CD8-positive, alpha-beta memory T cell (primary cell): Measurements from ENCODE around the gene CCN6. TPM values are rescaled to one million over a fixed set of nuclear protein-coding genes. Genes with fewer than 3 reads are reported as not detected.
"Not testable (repeated sequence)": the region's sequence is repeated elsewhere in the genome, so short reads cannot be mapped to it uniquely, and the experiment has no call there.

Experiments
- CTCF ChIA-PET: fragments of 350-600 bp; sonication (Branson Sonifier 250); formaldehyde crosslinking; loops from one replicate; lab custom pipeline; 2021; ENCODE audit warnings: antibody characterized with exemption; lab: Charles Lee
- POLR2A ChIA-PET: fragments of 350-600 bp; sonication (Branson Sonifier 250); formaldehyde crosslinking; loops from one replicate; lab custom pipeline; 2021; ENCODE audit warnings: antibody characterized with exemption; lab: Charles Lee
- DNase-seq, 5 donors: peaks; one replicate each; pipeline versions ENCODE4 v3.0.0 to v3.0.0-alpha.2; 2020 to 2022; ENCODE audit warnings: mixed read lengths in 1 of 5
- H3K27ac ChIP-seq: one replicate; pipeline ENCODE4 v1.7.0; 2013; ENCODE audit warnings: low read depth, mild to moderate bottlenecking, low read length, moderate library complexity
- H3K27me3 ChIP-seq: 2 replicates; pipeline ENCODE4 v1.7.0; 2013; ENCODE audit warnings: low read length, mild to moderate bottlenecking; ENCODE audit not compliant: insufficient read depth, poor library complexity, severe bottlenecking
- H3K36me3 ChIP-seq: 2 replicates; pipeline ENCODE4 v1.7.0; 2013; ENCODE audit warnings: mild to moderate bottlenecking, low read length, moderate library complexity; ENCODE audit not compliant: insufficient read depth
- H3K4me1 ChIP-seq: 2 replicates; pipeline ENCODE4 v1.7.0; 2013; ENCODE audit warnings: mild to moderate bottlenecking, low read length, moderate library complexity; ENCODE audit not compliant: insufficient read depth
- H3K4me3 ChIP-seq: 2 replicates; pipeline ENCODE4 v1.7.0; 2013; ENCODE audit warnings: mild to moderate bottlenecking, low read length
- H3K9me3 ChIP-seq: 2 replicates; pipeline ENCODE4 v1.7.0; 2013; ENCODE audit warnings: mild to moderate bottlenecking, low read length
- H3K27ac Mint-ChIP-seq, 8 donors: one replicate each; pipeline ENCODE4 v1.8.0; 2020 to 2021; ENCODE audit warnings: mixed read lengths in 8 of 8, mild to moderate bottlenecking in 6 of 8, inconsistent platforms in 3 of 8, moderate library complexity in 3 of 8
- H3K27me3 Mint-ChIP-seq, 2 donors: one replicate each; pipeline ENCODE4 v1.8.0; 2020 to 2021; ENCODE audit warnings: mixed read lengths in 2 of 2, mild to moderate bottlenecking in 1 of 2, moderate library complexity in 1 of 2
- H3K36me3 Mint-ChIP-seq, 3 donors: one replicate each; pipeline ENCODE4 v1.8.0; 2020 to 2021; ENCODE audit warnings: mixed read lengths in 3 of 3, inconsistent platforms in 1 of 3, mild to moderate bottlenecking in 1 of 3
- H3K4me1 Mint-ChIP-seq, 3 donors: one replicate each; pipeline ENCODE4 v1.8.0; 2020 to 2021; ENCODE audit warnings: mixed read lengths in 3 of 3, inconsistent platforms in 1 of 3, mild to moderate bottlenecking in 1 of 3
- H3K4me3 Mint-ChIP-seq, 7 donors: one replicate each; pipeline ENCODE4 v1.8.0; 2020 to 2021; ENCODE audit warnings: mixed read lengths in 7 of 7, mild to moderate bottlenecking in 6 of 7, moderate library complexity in 4 of 7, inconsistent platforms in 2 of 7
- H3K9me3 Mint-ChIP-seq, 5 donors: one replicate each; pipeline ENCODE4 v1.8.0; 2020 to 2022; ENCODE audit warnings: mixed read lengths in 5 of 5, mild to moderate bottlenecking in 3 of 5, moderate library complexity in 2 of 5, inconsistent platforms in 1 of 5
- polyA plus RNA-seq: library from polyadenylated mRNA; unstranded; fragments of 300-500 nt; fragmentation: Illumina TruSeq; gene quantifications from one replicate; pipeline ENCODE4 v1.2.3, GENCODE V29; 2021
- total RNA-seq, 2 experiments: library from RNA; stranded (reverse); gene quantifications; one replicate each; pipeline ENCODE4 v1.2.3, GENCODE V29; 2021

CCN6 gene
- total and polyA plus RNA-seq, 3 experiments from 2014 or later, result 0.15 TPM; not detected in 2

- Mint-ChIP-seq H3K36me3 (peaks cover 0 to 34% (median 2%) of the 10 kb centered on the region in 3 donors), H3K9me3 (no peaks in the 10 kb centered on the region), H3K4me1 (peaks cover 8 to 13% (median 9%) of the 10 kb centered on the region in 3 donors), H3K27ac (peak overlapping the region in 5 of 8 donors; percentile 8 to 48 (median 33)), H3K27me3 (peaks cover 0 to 19% of the 10 kb centered on the region in 2 donors), H3K4me3 (peak overlapping the region in 5 of 7 donors; percentile 43 to 74 (median 60))
- no peak for DNase-seq
- Histone ChIP-seq H3K4me1 (peaks cover 10% of the 10 kb centered on the region), H3K27me3 (peaks cover 8% of the 10 kb centered on the region), H3K9me3 (no peaks in the 10 kb centered on the region), H3K36me3 (peaks cover 4% of the 10 kb centered on the region), H3K27ac (no peak overlapping the region), H3K4me3 (no peak overlapping the region)
- CTCF ChIA-PET, result interaction anchor here (1.8 to 2.2 kb wide), 2 partner anchors 46 to 78 kb away, joined by 4 to 14 read pairs; no protein-coding TSS in a partner anchor
- POLR2A ChIA-PET, result no interaction called here
Measured at GRCh38 chr6:112085286-112086065, 31.6 kb downstream of the CCN6 start.

GRCh38 chr6:112086744-112087135 is 32.8 kb downstream of the CCN6 start:
- Histone ChIP-seq H3K4me3 (peak overlapping the region; percentile 89), H3K4me1 (peaks cover 10% of the 10 kb centered on the region), H3K27ac (peak overlapping the region; percentile 92), H3K36me3 (peaks cover 4% of the 10 kb centered on the region), H3K27me3 (peaks cover 14% of the 10 kb centered on the region), H3K9me3 (no peaks in the 10 kb centered on the region)
- POLR2A ChIA-PET, result interaction anchor here (0.6 to 1.3 kb wide), 3 partner anchors 8 to 1271 kb away, joined by 4 to 6 read pairs (median 5); partner anchors contain the start of gene CDK19
- CTCF ChIA-PET, result interaction anchor here (0.7 to 2.2 kb wide), 8 partner anchors 9 to 828 kb away, joined by 3 to 14 read pairs (median 4); a partner anchor contains a TSS
- DNase-seq, result no peak
- peaks cover 8 to 13% (median 9%) of the 10 kb centered on the region in 3 donors for H3K4me1 Mint-ChIP-seq
- H3K36me3 Mint-ChIP-seq, result peaks cover 0 to 26% (median 2%) of the 10 kb centered on the region in 3 donors
- H3K27me3 Mint-ChIP-seq, result peaks cover 4 to 29% of the 10 kb centered on the region in 2 donors
- H3K9me3 Mint-ChIP-seq, result peaks cover 0 to 1% (median 0%) of the 10 kb centered on the region in 5 donors
- H3K4me3 Mint-ChIP-seq, result no peak overlapping the region
- no peak overlapping the region for H3K27ac Mint-ChIP-seq

GRCh38 chr6:112087136-112087911 is 33.4 kb downstream of the CCN6 start, which contains the start of the genes FAM229B and TUBE1:
Gene FAM229B (plus strand): TSS chr6:112087591. CDS start chr6:112099284, 11,693 bp downstream.
Gene TUBE1 (minus strand): TSS chr6:112087482. CDS start chr6:112087434, 48 bp downstream.
- Mint-ChIP-seq H3K4me1 (peaks cover 8 to 13% (median 9%) of the 10 kb centered on the region in 3 donors), H3K27ac (peak within 1 kb of the TSS in 1 of 8 donors; percentile 82), H3K36me3 (peaks cover 0 to 23% (median 2%) of the 10 kb centered on the region in 3 donors), H3K4me3 (no peak within 1 kb of the TSS), H3K27me3 (peaks cover 4 to 34% of the 10 kb centered on the region in 2 donors), H3K9me3 (peaks cover 0 to 2% (median 0%) of the 10 kb centered on the region in 5 donors)
- peak; percentile 82 to 96 (median 90) for DNase-seq
- Histone ChIP-seq H3K4me1 (peaks cover 10% of the 10 kb centered on the region), H3K4me3 (peak within 1 kb of the TSS; percentile 89), H3K27ac (peak within 1 kb of the TSS; percentile 92), H3K36me3 (peaks cover 4% of the 10 kb centered on the region), H3K9me3 (no peaks in the 10 kb centered on the region), H3K27me3 (peaks cover 14% of the 10 kb centered on the region)
- ChIA-PET CTCF (interaction anchor here (0.7 to 2.2 kb wide), 8 partner anchors 8 to 828 kb away, joined by 3 to 14 read pairs (median 4); a partner anchor contains a TSS), POLR2A (interaction anchor here (0.6 to 1.3 kb wide), 5 partner anchors 8 to 1272 kb away, joined by 3 to 6 read pairs (median 4); partner anchors contain the start of genes CDK19 and REV3L)

GRCh38 chr6:112087916-112088315 is 34.0 kb downstream of the CCN6 start:
- Mint-ChIP-seq H3K4me3 (no peak overlapping the region), H3K27ac (no peak overlapping the region), H3K36me3 (peaks cover 0 to 17% (median 2%) of the 10 kb centered on the region in 3 donors), H3K4me1 (peaks cover 8 to 13% (median 9%) of the 10 kb centered on the region in 3 donors), H3K27me3 (peaks cover 4 to 37% of the 10 kb centered on the region in 2 donors), H3K9me3 (peaks cover 0 to 2% (median 0%) of the 10 kb centered on the region in 5 donors)
- peaks cover 14% of the 10 kb centered on the region for H3K27me3 ChIP-seq
- H3K9me3 ChIP-seq, result no peaks in the 10 kb centered on the region
- DNase-seq, result no peak
- peaks cover 10% of the 10 kb centered on the region for H3K4me1 ChIP-seq
- peaks cover 4% of the 10 kb centered on the region for H3K36me3 ChIP-seq
- H3K27ac ChIP-seq, result peak overlapping the region; percentile 92
- ChIA-PET CTCF (interaction anchor here (1.1 to 2.2 kb wide), 3 partner anchors 8 to 829 kb away, joined by 3 to 14 read pairs (median 6); a partner anchor contains a TSS), POLR2A (interaction anchor here (0.9 to 1.1 kb wide), 2 partner anchors 605 to 829 kb away, joined by 3 to 5 read pairs; partner anchors contain the start of gene REV3L)
- H3K4me3 ChIP-seq, result peak overlapping the region; percentile 89

- no peaks in the 10 kb centered on the region for H3K36me3 ChIP-seq
- peaks cover 0 to 15% of the 10 kb centered on the region in 2 donors for H3K27me3 Mint-ChIP-seq
- H3K27ac Mint-ChIP-seq, result no peak overlapping the region
- no peak overlapping the region for H3K4me3 Mint-ChIP-seq
- H3K27ac ChIP-seq, result no peak overlapping the region
- H3K36me3 Mint-ChIP-seq, result peaks cover 0 to 10% (median 5%) of the 10 kb centered on the region in 3 donors
- no peak for DNase-seq
- no peaks in the 10 kb centered on the region for H3K4me1 ChIP-seq
- no peaks in the 10 kb centered on the region for H3K27me3 ChIP-seq
- POLR2A ChIA-PET, result no interaction called here
- CTCF ChIA-PET, result no interaction called here
- H3K9me3 Mint-ChIP-seq, result no peaks in the 10 kb centered on the region
- no peaks in the 10 kb centered on the region for H3K4me1 Mint-ChIP-seq
- H3K4me3 ChIP-seq, result no peak overlapping the region
- H3K9me3 ChIP-seq, result no peaks in the 10 kb centered on the region
Measured at GRCh38 chr6:112096901-112097300, 43.0 kb downstream of the CCN6 start.

- POLR2A ChIA-PET, result no interaction called here
- CTCF ChIA-PET, result interaction anchor here (1.5 kb wide), 1 partner anchor 13 kb away, joined by 3 read pairs; the partner anchor contains the start of genes FAM229B and TUBE1
Measured at GRCh38 chr6:112100561-112100960, 46.7 kb downstream of the CCN6 start.

GRCh38 chr6:112106026-112106425 is 52.1 kb downstream of the CCN6 start:
- H3K9me3 ChIP-seq, DNase-seq, H3K4me3 Mint-ChIP-seq, H3K36me3 Mint-ChIP-seq, POLR2A ChIA-PET, H3K4me3 ChIP-seq, H3K4me1 Mint-ChIP-seq, H3K4me1 ChIP-seq, H3K27me3 Mint-ChIP-seq, H3K36me3 ChIP-seq, CTCF ChIA-PET, H3K27me3 ChIP-seq, H3K27ac Mint-ChIP-seq, H3K9me3 Mint-ChIP-seq, H3K27ac ChIP-seq: not testable (repeated sequence)

More at GRCh38 chr6:112100561-112100960, 46.7 kb downstream of the CCN6 start:
- peaks cover 2 to 4% of the 10 kb centered on the region in 2 donors for H3K27me3 Mint-ChIP-seq
- no peak for DNase-seq
- no peak overlapping the region for H3K4me3 ChIP-seq
- no peaks in the 10 kb centered on the region for H3K36me3 ChIP-seq
- no peaks in the 10 kb centered on the region for H3K9me3 ChIP-seq
- H3K4me1 ChIP-seq, result no peaks in the 10 kb centered on the region
- no peaks in the 10 kb centered on the region for H3K27me3 ChIP-seq
- H3K27ac Mint-ChIP-seq, result no peak overlapping the region
- H3K9me3 Mint-ChIP-seq, result peaks cover 5 to 7% (median 5%) of the 10 kb centered on the region in 5 donors
- H3K4me1 Mint-ChIP-seq, result no peaks in the 10 kb centered on the region
- H3K4me3 Mint-ChIP-seq, result no peak overlapping the region
- no peak overlapping the region for H3K27ac ChIP-seq
- H3K36me3 Mint-ChIP-seq, result peaks cover 7 to 10% (median 8%) of the 10 kb centered on the region in 3 donors
